HG03442 (cell line): Measurements from ENCODE around the gene AFAP1L2.

ENCODE experiments used
- ATAC-seq: cut with Tn5 transposase; IDR thresholded peaks from one replicate; pipeline ENCODE4 v1.9.1; 2021; ENCODE audit warnings: mild to moderate bottlenecking, moderate library complexity; ENCODE audit not compliant: unreplicated experiment

The AFAP1L2 gene

GRCh38 chr10:114246679-114247305, 157.5 kb downstream of the AFAP1L2 start:
- no peak for ATAC-seq

GRCh38 chr10:114245121-114245791, 159.0 kb downstream of the AFAP1L2 start:
- ATAC-seq = no peak
